HepG2 (cell line): ENCODE data around the gene TBC1D10B. TPM values are rescaled to one million over a fixed set of nuclear protein-coding genes. Genes with fewer than 3 reads are reported as not detected.

Source experiments
- ETV5 ChIP-seq: IDR thresholded peaks from 2 replicates; pipeline ENCODE4 v1.6.1; 2018; ENCODE audit warnings: missing biosample characterization, missing genetic modification reagents, inconsistent platforms, borderline replicate concordance
- KLF6 ChIP-seq: IDR thresholded peaks from 2 replicates; pipeline ENCODE4 v1.8.0; 2016; ENCODE audit warnings: missing biosample characterization, missing genetic modification reagents
- RBM39 ChIP-seq: fragments of 200-400 bp; formaldehyde crosslinking; IDR thresholded peaks from one replicate; pipeline ENCODE4 v1.6.1; 2018; ENCODE audit warnings: antibody characterized with exemption, mild to moderate bottlenecking, low read depth, low read length; ENCODE audit not compliant: poor library complexity, severe bottlenecking
- REL ChIP-seq: sonication (generic); formaldehyde crosslinking; conservative IDR thresholded peaks from 2 replicates; pipeline ENCODE4 v1.8.0; 2022; ENCODE audit warnings: mild to moderate bottlenecking, missing genetic modification reagents, moderate library complexity
- RXRB ChIP-seq: IDR thresholded peaks from 2 replicates; pipeline ENCODE4 v1.6.1; 2016; ENCODE audit warnings: borderline replicate concordance, missing genetic modification reagents, missing compliant biosample characterization
- TAF15 ChIP-seq: fragments of 200-400 bp; formaldehyde crosslinking; IDR thresholded peaks from one replicate; pipeline ENCODE4 v1.6.1; 2018; ENCODE audit warnings: mild to moderate bottlenecking, low read depth, low read length; ENCODE audit not compliant: poor library complexity, severe bottlenecking
- TCF7L2 ChIP-seq: IDR thresholded peaks from 2 replicates; pipeline ENCODE4 v1.6.1; 2011; ENCODE audit warnings: mild to moderate bottlenecking, low read depth, low read length, moderate library complexity
- YY1 ChIP-seq: IDR thresholded peaks from 2 replicates; pipeline ENCODE4 v1.6.1; 2011; ENCODE audit warnings: low read length, low read depth, moderate library complexity, mild to moderate bottlenecking; ENCODE audit not compliant: insufficient read depth, insufficient replicate concordance
- ZBTB38 ChIP-seq: sonication (generic); formaldehyde crosslinking; IDR thresholded peaks from 2 replicates; pipeline ENCODE4 v1.5.1; 2020; ENCODE audit warnings: mild to moderate bottlenecking, missing genetic modification reagents
- ZBTB7B ChIP-seq: sonication (generic); formaldehyde crosslinking; IDR thresholded peaks from 2 replicates; pipeline ENCODE4 v1.4.0; 2020; ENCODE audit warnings: missing genetic modification reagents
- ZMYM2 ChIP-seq: sonication (generic); formaldehyde crosslinking; IDR thresholded peaks from 2 replicates; pipeline ENCODE4 v1.8.0; 2022; ENCODE audit warnings: mild to moderate bottlenecking, missing genetic modification reagents
- ZNF235 ChIP-seq: sonication (generic); formaldehyde crosslinking; IDR thresholded peaks from 2 replicates; pipeline ENCODE4 v1.8.1; 2023; ENCODE audit warnings: mild to moderate bottlenecking, missing genetic modification reagents, borderline replicate concordance
- polyA plus RNA-seq, 8 experiments: library from polyadenylated mRNA; depleted of rRNA in 3 of 8; stranded (reverse) in 7 of 8; unstranded in 1 of 8; fragments of >200 nt; fragmentation: Illumina TruSeq in 4 of 8; extraction: Trizol in 4 of 8; gene quantifications; 2 replicates each; pipeline versions ENCODE4 v1.2.1 to v1.2.3, GENCODE V29; 2011 to 2016; ENCODE audit warnings: low read depth in 4 of 8, missing spikeins in 1 of 8, mixed read lengths in 1 of 8; ENCODE audit not compliant: insufficient read depth in 1 of 8
- total RNA-seq, 5 experiments: library from RNA; depleted of rRNA; stranded (reverse); fragments of >200 nt; fragmentation: Illumina TruSeq; extraction: Trizol; gene quantifications; 2 replicates each; pipeline ENCODE4 v1.2.3, GENCODE V29; 2016; ENCODE audit warnings: low read depth in 1 of 5
- TF ChIP-seq, protein P1 (sequence below): sonication (generic); formaldehyde crosslinking; IDR thresholded peaks from 2 replicates; pipeline ENCODE4 v1.5.0; 2020; ENCODE audit warnings: mild to moderate bottlenecking, missing genetic modification reagents
- TF ChIP-seq, protein P2 (sequence below): sonication (generic); formaldehyde crosslinking; IDR thresholded peaks from 2 replicates; pipeline ENCODE4 v1.4.0; 2020; ENCODE audit warnings: missing genetic modification reagents
- TF ChIP-seq, protein P3 (sequence below): sonication (generic); formaldehyde crosslinking; IDR thresholded peaks from 2 replicates; pipeline ENCODE4 v1.5.1; 2020; ENCODE audit warnings: missing genetic modification reagents, mild to moderate bottlenecking, borderline replicate concordance
- TF ChIP-seq, protein P4 (sequence below): sonication (generic); formaldehyde crosslinking; IDR thresholded peaks from 2 replicates; pipeline ENCODE4 v1.8.0; 2022; ENCODE audit warnings: missing genetic modification reagents, mild to moderate bottlenecking, moderate library complexity, borderline replicate concordance
- TF ChIP-seq, protein P5 (sequence below): sonication (generic); formaldehyde crosslinking; IDR thresholded peaks from 2 replicates; pipeline ENCODE4 v1.5.1; 2020; ENCODE audit warnings: mild to moderate bottlenecking, moderate library complexity, missing genetic modification reagents

TBC1D10B gene
- total and polyA plus RNA-seq, 2 of the 13 experiments (the other 11 are each of a cell fraction or from before 2014, with no cell fraction given): 15.7 to 24.8 TPM

DNA sequence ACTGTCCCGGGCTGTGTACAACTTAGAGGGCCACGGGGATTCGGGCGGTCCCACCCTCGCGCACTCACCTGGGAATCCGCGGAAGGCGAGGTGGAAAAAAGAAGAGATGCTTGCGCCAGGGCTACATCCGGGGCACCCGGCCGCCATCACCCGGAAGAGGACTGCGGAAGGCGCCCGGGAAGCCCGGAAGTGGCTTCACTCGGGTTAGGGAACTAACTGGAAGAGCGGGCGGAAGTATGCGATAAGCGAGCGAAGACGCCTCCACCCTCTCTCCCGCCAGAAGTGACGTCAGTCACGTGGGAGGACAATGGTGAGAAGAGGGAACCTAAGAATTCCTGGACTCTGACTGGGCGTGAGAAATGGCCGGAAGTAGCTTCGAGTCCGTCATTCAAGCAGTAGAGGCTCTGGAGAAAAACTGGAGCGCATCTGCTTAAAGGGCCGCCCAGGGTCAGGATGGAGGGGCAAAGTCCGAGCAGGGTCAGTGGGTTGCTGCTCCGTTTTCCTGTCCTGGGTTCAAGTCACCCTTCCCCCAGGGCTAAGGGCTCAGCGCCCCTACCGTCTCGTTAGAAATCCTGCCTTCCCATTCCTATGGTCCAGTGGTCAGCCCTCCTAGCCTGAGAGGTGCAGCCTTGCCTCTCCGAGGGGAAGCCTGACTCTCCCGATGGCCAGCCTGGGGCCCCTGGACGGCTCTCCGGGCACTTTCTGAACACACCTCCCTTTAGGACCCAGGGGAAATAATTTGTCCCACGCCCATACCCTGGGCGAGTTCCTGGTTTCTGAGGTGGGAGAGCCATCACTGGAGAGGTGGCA is 14.9 kb downstream of the TBC1D10B start, which contains the start of gene CD2BP2 (continued):
- TF ChIP-seq, protein P1, sequence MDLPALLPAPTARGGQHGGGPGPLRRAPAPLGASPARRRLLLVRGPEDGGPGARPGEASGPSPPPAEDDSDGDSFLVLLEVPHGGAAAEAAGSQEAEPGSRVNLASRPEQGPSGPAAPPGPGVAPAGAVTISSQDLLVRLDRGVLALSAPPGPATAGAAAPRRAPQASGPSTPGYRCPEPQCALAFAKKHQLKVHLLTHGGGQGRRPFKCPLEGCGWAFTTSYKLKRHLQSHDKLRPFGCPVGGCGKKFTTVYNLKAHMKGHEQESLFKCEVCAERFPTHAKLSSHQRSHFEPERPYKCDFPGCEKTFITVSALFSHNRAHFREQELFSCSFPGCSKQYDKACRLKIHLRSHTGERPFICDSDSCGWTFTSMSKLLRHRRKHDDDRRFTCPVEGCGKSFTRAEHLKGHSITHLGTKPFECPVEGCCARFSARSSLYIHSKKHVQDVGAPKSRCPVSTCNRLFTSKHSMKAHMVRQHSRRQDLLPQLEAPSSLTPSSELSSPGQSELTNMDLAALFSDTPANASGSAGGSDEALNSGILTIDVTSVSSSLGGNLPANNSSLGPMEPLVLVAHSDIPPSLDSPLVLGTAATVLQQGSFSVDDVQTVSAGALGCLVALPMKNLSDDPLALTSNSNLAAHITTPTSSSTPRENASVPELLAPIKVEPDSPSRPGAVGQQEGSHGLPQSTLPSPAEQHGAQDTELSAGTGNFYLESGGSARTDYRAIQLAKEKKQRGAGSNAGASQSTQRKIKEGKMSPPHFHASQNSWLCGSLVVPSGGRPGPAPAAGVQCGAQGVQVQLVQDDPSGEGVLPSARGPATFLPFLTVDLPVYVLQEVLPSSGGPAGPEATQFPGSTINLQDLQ (CRISPR knock-in tag): no peak; the same call in 1 of the 2 replicates
- TF ChIP-seq YY1 (peak; percentile 92), TAF15 (no peak), RXRB (CRISPR knock-in tag) (no peak), ZNF235 (CRISPR knock-in tag) (no peak; the same call in 1 of the 2 replicates), REL (CRISPR knock-in tag) (0 out of 2 replicates have a peak, but pooled peaks have one; percentile 83), ZBTB7B (CRISPR knock-in tag) (no peak), ETV5 (peak; percentile 93), TCF7L2 (no peak), ZMYM2 (CRISPR knock-in tag) (peak; percentile 92), RBM39 (peak; percentile 89), KLF6 (CRISPR knock-in tag) (no peak; the same call in 1 of the 2 replicates), ZBTB38 (CRISPR knock-in tag) (no peak; the same call in 1 of the 2 replicates)
- TF ChIP-seq, protein P2, sequence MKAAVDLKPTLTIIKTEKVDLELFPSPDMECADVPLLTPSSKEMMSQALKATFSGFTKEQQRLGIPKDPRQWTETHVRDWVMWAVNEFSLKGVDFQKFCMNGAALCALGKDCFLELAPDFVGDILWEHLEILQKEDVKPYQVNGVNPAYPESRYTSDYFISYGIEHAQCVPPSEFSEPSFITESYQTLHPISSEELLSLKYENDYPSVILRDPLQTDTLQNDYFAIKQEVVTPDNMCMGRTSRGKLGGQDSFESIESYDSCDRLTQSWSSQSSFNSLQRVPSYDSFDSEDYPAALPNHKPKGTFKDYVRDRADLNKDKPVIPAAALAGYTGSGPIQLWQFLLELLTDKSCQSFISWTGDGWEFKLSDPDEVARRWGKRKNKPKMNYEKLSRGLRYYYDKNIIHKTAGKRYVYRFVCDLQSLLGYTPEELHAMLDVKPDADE (CRISPR knock-in tag): 0 out of 2 replicates have a peak, but pooled peaks have one; percentile 58
- TF ChIP-seq, protein P3, sequence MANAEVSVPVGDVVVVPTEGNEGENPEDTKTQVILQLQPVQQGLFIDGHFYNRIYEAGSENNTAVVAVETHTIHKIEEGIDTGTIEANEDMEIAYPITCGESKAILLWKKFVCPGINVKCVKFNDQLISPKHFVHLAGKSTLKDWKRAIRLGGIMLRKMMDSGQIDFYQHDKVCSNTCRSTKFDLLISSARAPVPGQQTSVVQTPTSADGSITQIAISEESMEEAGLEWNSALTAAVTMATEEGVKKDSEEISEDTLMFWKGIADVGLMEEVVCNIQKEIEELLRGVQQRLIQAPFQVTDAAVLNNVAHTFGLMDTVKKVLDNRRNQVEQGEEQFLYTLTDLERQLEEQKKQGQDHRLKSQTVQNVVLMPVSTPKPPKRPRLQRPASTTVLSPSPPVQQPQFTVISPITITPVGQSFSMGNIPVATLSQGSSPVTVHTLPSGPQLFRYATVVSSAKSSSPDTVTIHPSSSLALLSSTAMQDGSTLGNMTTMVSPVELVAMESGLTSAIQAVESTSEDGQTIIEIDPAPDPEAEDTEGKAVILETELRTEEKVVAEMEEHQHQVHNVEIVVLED: peak; percentile 90
- TF ChIP-seq, protein P4, sequence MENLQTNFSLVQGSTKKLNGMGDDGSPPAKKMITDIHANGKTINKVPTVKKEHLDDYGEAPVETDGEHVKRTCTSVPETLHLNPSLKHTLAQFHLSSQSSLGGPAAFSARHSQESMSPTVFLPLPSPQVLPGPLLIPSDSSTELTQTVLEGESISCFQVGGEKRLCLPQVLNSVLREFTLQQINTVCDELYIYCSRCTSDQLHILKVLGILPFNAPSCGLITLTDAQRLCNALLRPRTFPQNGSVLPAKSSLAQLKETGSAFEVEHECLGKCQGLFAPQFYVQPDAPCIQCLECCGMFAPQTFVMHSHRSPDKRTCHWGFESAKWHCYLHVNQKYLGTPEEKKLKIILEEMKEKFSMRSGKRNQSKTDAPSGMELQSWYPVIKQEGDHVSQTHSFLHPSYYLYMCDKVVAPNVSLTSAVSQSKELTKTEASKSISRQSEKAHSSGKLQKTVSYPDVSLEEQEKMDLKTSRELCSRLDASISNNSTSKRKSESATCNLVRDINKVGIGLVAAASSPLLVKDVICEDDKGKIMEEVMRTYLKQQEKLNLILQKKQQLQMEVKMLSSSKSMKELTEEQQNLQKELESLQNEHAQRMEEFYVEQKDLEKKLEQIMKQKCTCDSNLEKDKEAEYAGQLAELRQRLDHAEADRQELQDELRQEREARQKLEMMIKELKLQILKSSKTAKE: no peak
- TF ChIP-seq, protein P5, sequence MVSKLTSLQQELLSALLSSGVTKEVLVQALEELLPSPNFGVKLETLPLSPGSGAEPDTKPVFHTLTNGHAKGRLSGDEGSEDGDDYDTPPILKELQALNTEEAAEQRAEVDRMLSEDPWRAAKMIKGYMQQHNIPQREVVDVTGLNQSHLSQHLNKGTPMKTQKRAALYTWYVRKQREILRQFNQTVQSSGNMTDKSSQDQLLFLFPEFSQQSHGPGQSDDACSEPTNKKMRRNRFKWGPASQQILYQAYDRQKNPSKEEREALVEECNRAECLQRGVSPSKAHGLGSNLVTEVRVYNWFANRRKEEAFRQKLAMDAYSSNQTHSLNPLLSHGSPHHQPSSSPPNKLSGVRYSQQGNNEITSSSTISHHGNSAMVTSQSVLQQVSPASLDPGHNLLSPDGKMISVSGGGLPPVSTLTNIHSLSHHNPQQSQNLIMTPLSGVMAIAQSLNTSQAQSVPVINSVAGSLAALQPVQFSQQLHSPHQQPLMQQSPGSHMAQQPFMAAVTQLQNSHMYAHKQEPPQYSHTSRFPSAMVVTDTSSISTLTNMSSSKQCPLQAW (CRISPR knock-in tag): peak; percentile 22; the same call in 1 of the 2 replicates
